A549 (cell line): ENCODE data around the gene SMYD5.

Experiments used
- CHD2 ChIP-seq: fragments of 150-350 bp; IDR thresholded peaks from 2 replicates; pipeline ENCODE4 v1.6.1; 2014; ENCODE audit warnings: low read length; ENCODE audit not compliant: partially characterized antibody
- CHD4 ChIP-seq: fragments of 200-600 bp; sonication (generic); IDR thresholded peaks from 2 replicates; pipeline ENCODE4 v1.6.1; 2016; ENCODE audit warnings: antibody characterized with exemption, mild to moderate bottlenecking, borderline replicate concordance
- EHMT2 ChIP-seq: fragments of 200-600 bp; sonication (generic); IDR thresholded peaks from 2 replicates; pipeline ENCODE4 v1.6.1; 2016; ENCODE audit warnings: antibody characterized with exemption, low read depth, mild to moderate bottlenecking, moderate library complexity
- FOSL2 ChIP-seq, 2 experiments: fragments of 450-650 bp in 1 of 2; fragments of >200 bp in 1 of 2; sonication (Bioruptor Twin) in 1 of 2; formaldehyde crosslinking; IDR thresholded peaks; 2 replicates each; pipeline versions ENCODE4 v1.5.0 to v1.6.1; 2016 to 2020; ENCODE audit warnings: mild to moderate bottlenecking in 1 of 2, moderate library complexity in 1 of 2
- RAD21 ChIP-seq, 2 experiments: fragments of >200 bp in 1 of 2; sonication (Bioruptor Twin) in 1 of 2; formaldehyde crosslinking in 1 of 2; IDR thresholded peaks in 1 of 2; conservative IDR thresholded peaks in 1 of 2; 2 replicates in 1 of 2; 3 replicates in 1 of 2; pipeline ENCODE4 v1.6.1; 2012 to 2018; ENCODE audit warnings: inconsistent platforms in 1 of 2
- RCOR1 ChIP-seq: fragments of 150-350 bp; IDR thresholded peaks from 2 replicates; pipeline ENCODE4 v1.6.1; 2014; ENCODE audit warnings: antibody characterized with exemption, low read length, low read depth
- RFX5 ChIP-seq: fragments of 450-650 bp; IDR thresholded peaks from 2 replicates; pipeline ENCODE4 v1.7.1; 2014; ENCODE audit warnings: antibody characterized with exemption, mild to moderate bottlenecking, moderate library complexity
- TF ChIP-seq, protein P1 (sequence below): fragments of >200 bp; sonication (Bioruptor Twin); formaldehyde crosslinking; IDR thresholded peaks from 3 replicates; pipeline ENCODE4 v1.5.1; 2016

DNA sequence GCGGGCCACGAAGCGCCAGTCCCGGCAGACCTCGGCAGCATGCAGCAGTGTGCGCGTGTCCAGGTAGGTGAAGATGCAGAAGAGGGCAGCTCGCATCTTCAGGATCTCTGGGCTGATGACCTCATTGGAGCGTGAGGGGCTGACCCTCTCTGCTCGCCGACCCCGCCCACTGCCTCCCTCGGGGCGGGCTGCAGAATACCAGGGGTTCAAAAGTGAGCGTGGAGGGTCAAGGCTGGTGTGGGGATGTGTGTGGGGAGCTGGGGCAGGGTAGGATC, 50.2 kb downstream of the SMYD5 start:
- TF ChIP-seq, protein P1, sequence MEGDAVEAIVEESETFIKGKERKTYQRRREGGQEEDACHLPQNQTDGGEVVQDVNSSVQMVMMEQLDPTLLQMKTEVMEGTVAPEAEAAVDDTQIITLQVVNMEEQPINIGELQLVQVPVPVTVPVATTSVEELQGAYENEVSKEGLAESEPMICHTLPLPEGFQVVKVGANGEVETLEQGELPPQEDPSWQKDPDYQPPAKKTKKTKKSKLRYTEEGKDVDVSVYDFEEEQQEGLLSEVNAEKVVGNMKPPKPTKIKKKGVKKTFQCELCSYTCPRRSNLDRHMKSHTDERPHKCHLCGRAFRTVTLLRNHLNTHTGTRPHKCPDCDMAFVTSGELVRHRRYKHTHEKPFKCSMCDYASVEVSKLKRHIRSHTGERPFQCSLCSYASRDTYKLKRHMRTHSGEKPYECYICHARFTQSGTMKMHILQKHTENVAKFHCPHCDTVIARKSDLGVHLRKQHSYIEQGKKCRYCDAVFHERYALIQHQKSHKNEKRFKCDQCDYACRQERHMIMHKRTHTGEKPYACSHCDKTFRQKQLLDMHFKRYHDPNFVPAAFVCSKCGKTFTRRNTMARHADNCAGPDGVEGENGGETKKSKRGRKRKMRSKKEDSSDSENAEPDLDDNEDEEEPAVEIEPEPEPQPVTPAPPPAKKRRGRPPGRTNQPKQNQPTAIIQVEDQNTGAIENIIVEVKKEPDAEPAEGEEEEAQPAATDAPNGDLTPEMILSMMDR = no peak
- TF ChIP-seq CHD4 (no peak), RAD21 (conservative IDR thresholded peaks at IDR 0.05 in 1 of 2, IDR thresholded peaks at IDR 0.05 in 1 of 2) (no peak), RCOR1 (no peak), EHMT2 (no peak), RFX5 (no peak), CHD2 (no peak), FOSL2 (IDR thresholded peaks at IDR 0.05) (no peak), FOSL2 (CRISPR knock-in tag; IDR thresholded peaks at IDR 0.05) (no peak)
